ENCODE data around the gene PARS2. TPM values are rescaled to one million over a fixed set of nuclear protein-coding genes. Genes with fewer than 3 reads are reported as not detected.
A peak's percentile ranks its signal among the peaks of the same experiment; 100 is the strongest.

PARS2 gene
- total and polyA plus RNA-seq, 2 of the 4 experiments (the other 2 are of a cell fraction), result 3.4 to 6.3 TPM

DNA sequence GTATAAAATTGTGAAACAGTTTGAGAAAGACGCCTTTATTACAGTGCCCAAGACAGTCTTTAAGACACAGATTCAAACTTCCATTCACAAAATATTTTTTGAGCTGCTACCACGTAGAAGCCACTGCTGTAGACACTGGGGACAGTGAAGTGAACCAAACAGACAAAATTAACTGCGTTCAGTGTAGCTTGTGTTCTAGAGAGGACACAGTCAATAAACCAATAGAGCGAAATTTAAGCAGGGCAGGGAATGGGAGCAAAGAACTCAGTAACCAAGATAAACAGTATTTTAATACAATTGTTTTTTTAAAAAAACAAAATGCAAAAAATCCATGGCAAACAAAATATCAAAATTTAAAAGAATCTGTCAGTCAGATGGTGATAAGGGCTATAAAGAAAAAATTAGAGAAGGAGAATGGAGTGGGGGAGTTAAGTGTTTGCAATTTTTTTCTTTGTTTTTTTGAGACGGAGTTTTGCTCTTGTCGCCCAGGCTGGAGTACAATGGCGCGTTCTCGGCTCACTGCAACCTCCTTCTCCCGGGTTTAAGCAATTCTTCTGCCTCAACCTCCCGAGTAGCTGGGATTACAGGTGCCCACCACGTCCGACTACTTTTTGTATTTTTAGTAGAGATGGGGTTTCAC lies 719 bp upstream of the PARS2 start:
- H3K14ac ChIP-seq (replicated peaks; ENCODE audit: low read depth, low read length), result peak overlapping the region; percentile 42; the same call in 1 of the 2 replicates
- H2AFZ ChIP-seq (replicated peaks; ENCODE audit: low read length, poor library complexity), result peak overlapping the region; percentile 81
- DNase-seq, result no peak
- peak overlapping the region; percentile 43; the same call in 1 of the 2 replicates for H3K4me3 ChIP-seq (ENCODE audit: insufficient read depth, low read depth, low read length)
- H3K79me1 ChIP-seq (ENCODE audit: low read depth in 1 of 2, low read length in 2 of 2), result peaks cover 20 to 32% of the 10 kb centered on the region in 2 experiments
- peak overlapping the region; percentile 68 for H3K4me2 ChIP-seq (ENCODE audit: low read depth, low read length)
- intact Hi-C loops (cut with micrococcal nuclease) (loop anchor here (1.0 kb wide), 1 partner anchor 49 kb away; no protein-coding TSS in a partner anchor), dilution Hi-C loops (cut with HindIII; ENCODE audit: low sequenced_read_pairs, unreplicated experiment) (no loop called here), in situ Hi-C loops (cut with MboI; ENCODE audit: low sequenced_read_pairs) (no loop called here)
- H4K8ac ChIP-seq (ENCODE audit: low read depth in 2 of 2, low read length in 2 of 2), result peak overlapping the region; percentile 62 to 78
- H3K9me3 ChIP-seq (ENCODE audit: control insufficient read depth, insufficient read depth, low read length), result no peaks in the 10 kb centered on the region
- ChIA-PET CTCF (no interaction called here), POLR2A (ENCODE audit: unreplicated experiment) (no interaction called here)
- no peak overlapping the region for H3K23ac ChIP-seq (ENCODE audit: low read depth, low read length)
- no TSS peak for BruUV-seq (replicated peaks)
- H3K18ac ChIP-seq (ENCODE audit: low read depth, low read length), result no peak overlapping the region
- H4K5ac ChIP-seq (ENCODE audit: low read depth, low read length), result peak overlapping the region; percentile 42; the same call in 1 of the 2 replicates
- H3K36me3 ChIP-seq (ENCODE audit: control insufficient read depth, insufficient read depth, low read length), result no peaks in the 10 kb centered on the region
- H2BK20ac ChIP-seq (ENCODE audit: low read depth, low read length), result no peak overlapping the region
- H3K56ac ChIP-seq (ENCODE audit: extremely low read depth, insufficient read depth, low read length), result no peak overlapping the region
- H3K27me3 ChIP-seq (ENCODE audit: control insufficient read depth, insufficient read depth, low read length), result peaks cover 3% of the 10 kb centered on the region; the same call in 1 of the 2 replicates
- H3K4ac ChIP-seq (ENCODE audit: low read depth, low read length), result no peak overlapping the region
- H4K20me1 ChIP-seq (ENCODE audit: insufficient read depth, low read length), result no peaks in the 10 kb centered on the region; the same call in 1 of the 2 replicates
- no peak overlapping the region for H2BK120ac ChIP-seq (ENCODE audit: low read depth, low read length)
- H4K91ac ChIP-seq (ENCODE audit: insufficient read depth, low read depth, low read length), result no peak overlapping the region
- peak; percentile 3 for ATAC-seq (ENCODE audit: low read depth)
- H2BK5ac ChIP-seq (ENCODE audit: low read depth, low read length, poor library complexity, severe bottlenecking), result peak overlapping the region; percentile 3
- H2BK15ac ChIP-seq (ENCODE audit: low read depth, low read length), result no peak overlapping the region
- no peaks in the 10 kb centered on the region; the same call in 1 of the 2 replicates for H3K9me1 ChIP-seq (ENCODE audit: insufficient read depth, low read length)
- no peak overlapping the region for H2AK9ac ChIP-seq (replicated peaks; ENCODE audit: low read depth, low read length, poor library complexity)
- no peaks in the 10 kb centered on the region for H3K4me1 ChIP-seq (ENCODE audit: control insufficient read depth, insufficient read depth, low read length)
- H2AK5ac ChIP-seq (ENCODE audit: low read depth, low read length), result no peak overlapping the region
- H3K9ac ChIP-seq (ENCODE audit: low read depth, low read length), result peak overlapping the region; percentile 54; the same call in 1 of the 2 replicates
- no CpG with 5 or more reads among the region's 13 CpGs for WGBS, 2 experiments (ENCODE audit: extremely low coverage in 2 of 2, insufficient read length in 1 of 2)
- H3K27ac ChIP-seq (ENCODE audit: insufficient read depth, low read length), result no peak overlapping the region
- no peak for TF ChIP-seq SMC3 (IDR thresholded peaks at IDR 0.05; ENCODE audit: low read depth, low read length)
- no peak for TF ChIP-seq BHLHE40 (IDR thresholded peaks at IDR 0.05; ENCODE audit: low read depth, low read length)
- TF ChIP-seq RFX5 (IDR thresholded peaks at IDR 0.05; ENCODE audit: low read depth, low read length), result no peak
- TF ChIP-seq RAD21 (IDR thresholded peaks at IDR 0.05; ENCODE audit: low read length), result no peak
- TF ChIP-seq CEBPB (IDR thresholded peaks at IDR 0.05; ENCODE audit: low read depth, low read length), result no peak
- no peak for TF ChIP-seq NFE2L2 (IDR thresholded peaks at IDR 0.05; ENCODE audit: low read depth, low read length)
- no peak for TF ChIP-seq POLR2A (IDR thresholded peaks at IDR 0.05; ENCODE audit: low read depth, low read length)
- TF ChIP-seq RCOR1 (IDR thresholded peaks at IDR 0.05; ENCODE audit: insufficient replicate concordance, low read length), result no peak
- TF ChIP-seq, protein P1, sequence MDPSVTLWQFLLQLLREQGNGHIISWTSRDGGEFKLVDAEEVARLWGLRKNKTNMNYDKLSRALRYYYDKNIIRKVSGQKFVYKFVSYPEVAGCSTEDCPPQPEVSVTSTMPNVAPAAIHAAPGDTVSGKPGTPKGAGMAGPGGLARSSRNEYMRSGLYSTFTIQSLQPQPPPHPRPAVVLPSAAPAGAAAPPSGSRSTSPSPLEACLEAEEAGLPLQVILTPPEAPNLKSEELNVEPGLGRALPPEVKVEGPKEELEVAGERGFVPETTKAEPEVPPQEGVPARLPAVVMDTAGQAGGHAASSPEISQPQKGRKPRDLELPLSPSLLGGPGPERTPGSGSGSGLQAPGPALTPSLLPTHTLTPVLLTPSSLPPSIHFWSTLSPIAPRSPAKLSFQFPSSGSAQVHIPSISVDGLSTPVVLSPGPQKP (IDR thresholded peaks at IDR 0.05; ENCODE audit: borderline replicate concordance, low read depth, low read length), result no peak
- TF ChIP-seq MAZ (IDR thresholded peaks at IDR 0.05; ENCODE audit: borderline replicate concordance, low read depth, low read length), result no peak
- TF ChIP-seq, protein P2, sequence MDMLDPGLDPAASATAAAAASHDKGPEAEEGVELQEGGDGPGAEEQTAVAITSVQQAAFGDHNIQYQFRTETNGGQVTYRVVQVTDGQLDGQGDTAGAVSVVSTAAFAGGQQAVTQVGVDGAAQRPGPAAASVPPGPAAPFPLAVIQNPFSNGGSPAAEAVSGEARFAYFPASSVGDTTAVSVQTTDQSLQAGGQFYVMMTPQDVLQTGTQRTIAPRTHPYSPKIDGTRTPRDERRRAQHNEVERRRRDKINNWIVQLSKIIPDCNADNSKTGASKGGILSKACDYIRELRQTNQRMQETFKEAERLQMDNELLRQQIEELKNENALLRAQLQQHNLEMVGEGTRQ (IDR thresholded peaks at IDR 0.05; ENCODE audit: low read depth, low read length), result no peak
- TF ChIP-seq, protein P3, sequence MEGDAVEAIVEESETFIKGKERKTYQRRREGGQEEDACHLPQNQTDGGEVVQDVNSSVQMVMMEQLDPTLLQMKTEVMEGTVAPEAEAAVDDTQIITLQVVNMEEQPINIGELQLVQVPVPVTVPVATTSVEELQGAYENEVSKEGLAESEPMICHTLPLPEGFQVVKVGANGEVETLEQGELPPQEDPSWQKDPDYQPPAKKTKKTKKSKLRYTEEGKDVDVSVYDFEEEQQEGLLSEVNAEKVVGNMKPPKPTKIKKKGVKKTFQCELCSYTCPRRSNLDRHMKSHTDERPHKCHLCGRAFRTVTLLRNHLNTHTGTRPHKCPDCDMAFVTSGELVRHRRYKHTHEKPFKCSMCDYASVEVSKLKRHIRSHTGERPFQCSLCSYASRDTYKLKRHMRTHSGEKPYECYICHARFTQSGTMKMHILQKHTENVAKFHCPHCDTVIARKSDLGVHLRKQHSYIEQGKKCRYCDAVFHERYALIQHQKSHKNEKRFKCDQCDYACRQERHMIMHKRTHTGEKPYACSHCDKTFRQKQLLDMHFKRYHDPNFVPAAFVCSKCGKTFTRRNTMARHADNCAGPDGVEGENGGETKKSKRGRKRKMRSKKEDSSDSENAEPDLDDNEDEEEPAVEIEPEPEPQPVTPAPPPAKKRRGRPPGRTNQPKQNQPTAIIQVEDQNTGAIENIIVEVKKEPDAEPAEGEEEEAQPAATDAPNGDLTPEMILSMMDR (conservative IDR thresholded peaks at IDR 0.05; ENCODE audit: low read depth, low read length), result no peak
- no peak for TF ChIP-seq FOS (IDR thresholded peaks at IDR 0.05; ENCODE audit: low read depth, low read length)
- no peak for TF ChIP-seq MXI1 (IDR thresholded peaks at IDR 0.05; ENCODE audit: borderline replicate concordance, low read depth, low read length)
- no peak for TF ChIP-seq MAFK (IDR thresholded peaks at IDR 0.05; ENCODE audit: low read depth, low read length)
